Common myeloid progenitor, CD34-positive (primary cell): ENCODE measurements around the gene PDCD1LG2. TPM values are rescaled to one million over a fixed set of nuclear protein-coding genes. Genes with fewer than 3 reads are reported as not detected.
"Not testable (repeated sequence)": the region's sequence is repeated elsewhere in the genome, so short reads cannot be mapped to it uniquely, and the experiment has no call there.

ENCODE experiments used
- CTCF ChIA-PET: fragments of 350-600 bp; sonication (Branson Sonifier 250); formaldehyde crosslinking; loops from one replicate; lab custom pipeline; 2021; ENCODE audit warnings: antibody characterized with exemption; lab: Charles Lee
- POLR2A ChIA-PET: fragments of 350-600 bp; sonication (Branson Sonifier 250); formaldehyde crosslinking; loops from one replicate; lab custom pipeline; 2021; ENCODE audit warnings: antibody characterized with exemption; lab: Charles Lee
- DNase-seq, 3 donors: peaks; one replicate each; pipeline versions ENCODE4 v3.0.0 to v3.0.0-alpha.2; 2013
- H3K27ac ChIP-seq, 2 experiments: 1 replicate in 1 of 2; 2 replicates in 1 of 2; pipeline ENCODE4 v1.7.0; 2013; ENCODE audit warnings: inconsistent platforms in 2 of 2, low read length in 2 of 2, mild to moderate bottlenecking in 2 of 2, low read depth in 1 of 2, moderate library complexity in 1 of 2; ENCODE audit not compliant: severe bottlenecking in 2 of 2, insufficient read depth in 1 of 2, poor library complexity in 1 of 2
- H3K27me3 ChIP-seq, 5 experiments: replicated peaks in 2 of 5; 1 replicate in 3 of 5; 2 replicates in 2 of 5; pipeline versions ENCODE4 v1.6.1 to v1.7.0; 2013; ENCODE audit warnings: low read length in 4 of 5, mild to moderate bottlenecking in 2 of 5, moderate library complexity in 2 of 5, inconsistent platforms in 1 of 5; ENCODE audit not compliant: insufficient read depth in 5 of 5, control insufficient read depth in 4 of 5
- H3K36me3 ChIP-seq, 4 experiments: 1 replicate in 2 of 4; 2 replicates in 2 of 4; pipeline versions ENCODE4 v1.6.1 to v1.7.0; 2013; ENCODE audit warnings: low read length in 3 of 4, control low read depth in 1 of 4, mild to moderate bottlenecking in 1 of 4; ENCODE audit not compliant: control insufficient read depth in 4 of 4, insufficient read depth in 4 of 4
- H3K4me1 ChIP-seq, 4 experiments: 1 replicate in 3 of 4; 2 replicates in 1 of 4; pipeline versions ENCODE4 v1.6.1 to v1.7.1; 2013; ENCODE audit warnings: low read length in 3 of 4, mild to moderate bottlenecking in 3 of 4, control low read depth in 1 of 4, inconsistent platforms in 1 of 4, moderate library complexity in 1 of 4; ENCODE audit not compliant: control insufficient read depth in 4 of 4, insufficient read depth in 4 of 4; ENCODE audit errors: control extremely low read depth in 1 of 4
- H3K4me3 ChIP-seq, 7 experiments: 1 replicate in 4 of 7; 2 replicates in 3 of 7; pipeline versions ENCODE4 v1.5.1 to v1.7.0; 2013; ENCODE audit warnings: mild to moderate bottlenecking in 7 of 7, low read length in 6 of 7, moderate library complexity in 6 of 7, inconsistent platforms in 2 of 7, low read depth in 2 of 7, control low read depth in 1 of 7; ENCODE audit not compliant: insufficient read depth in 4 of 7, control insufficient read depth in 1 of 7; ENCODE audit errors: extremely low read depth in 1 of 7
- H3K9me3 ChIP-seq, 5 experiments: 1 replicate in 4 of 5; 2 replicates in 1 of 5; pipeline versions ENCODE4 v1.6.1 to v1.7.1; 2013; ENCODE audit warnings: low read length in 4 of 5, mild to moderate bottlenecking in 2 of 5, inconsistent platforms in 1 of 5, low read depth in 1 of 5, moderate library complexity in 1 of 5; ENCODE audit not compliant: control insufficient read depth in 4 of 5, insufficient read depth in 2 of 5; ENCODE audit errors: control extremely low read depth in 1 of 5
- WGBS: methylation state at CpG from one replicate; pipeline ENCODE4 v1.1.5; 2013; ENCODE audit not compliant: insufficient coverage; 5-methylcytosine and 5-hydroxymethylcytosine counted together
- polyA plus RNA-seq: library from polyadenylated mRNA; unstranded; fragments of 120-200 nt; gene quantifications from one replicate; pipeline ENCODE4 v1.2.1, GENCODE V29; 2013

The PDCD1LG2 gene
- 0.15 TPM for polyA plus RNA-seq

DNA sequence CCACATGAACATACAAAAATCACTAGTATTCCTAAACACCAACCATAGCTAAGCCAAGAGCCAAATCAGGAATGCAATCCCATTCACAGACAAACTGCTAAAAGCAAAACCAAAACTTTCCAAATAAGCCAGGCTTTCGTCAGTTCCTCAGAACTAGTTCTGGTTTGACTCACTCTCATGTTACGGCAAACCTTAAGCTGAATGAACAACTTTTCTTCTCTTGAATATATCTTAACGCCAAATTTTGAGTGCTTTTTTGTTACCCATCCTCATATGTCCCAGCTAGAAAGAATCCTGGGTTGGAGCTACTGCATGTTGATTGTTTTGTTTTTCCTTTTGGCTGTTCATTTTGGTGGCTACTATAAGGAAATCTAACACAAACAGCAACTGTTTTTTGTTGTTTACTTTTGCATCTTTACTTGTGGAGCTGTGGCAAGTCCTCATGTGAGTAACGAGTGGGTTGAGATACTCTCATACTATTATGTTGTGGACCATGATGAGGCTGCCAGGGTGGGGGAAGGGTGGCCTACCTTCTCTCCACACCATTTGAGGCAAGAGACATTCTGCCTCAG lies at the start of gene PDCD1LG2:
PDCD1LG2 (plus strand) TSS at position 172 of the 572 bp plus-strand sequence. CDS start 12,016 bp downstream, outside the sequence.
- peaks cover 0 to 15% (median 3%) of the 10 kb centered on the region in 4 experiments for H3K4me1 ChIP-seq
- H3K27ac ChIP-seq: peak within 1 kb of the TSS in 1 of 2 experiments; percentile 35
- POLR2A ChIA-PET: no interaction called here
- 56% methylated on average over 2 of the region's 4 CpGs for WGBS
- DNase-seq: peak in 2 of 3 donors; percentile 19 to 49
- H3K9me3 ChIP-seq: no peaks in the 10 kb centered on the region
- CTCF ChIA-PET: interaction anchor here (0.7 to 1.3 kb wide), 4 partner anchors 8 to 90 kb away, joined by 3 read pairs; no protein-coding TSS in a partner anchor
- H3K27me3 ChIP-seq: no peaks in the 10 kb centered on the region
- H3K36me3 ChIP-seq: no peaks in the 10 kb centered on the region
- H3K4me3 ChIP-seq: peak within 1 kb of the TSS in 2 of 7 experiments; percentile 16 to 50

DNA sequence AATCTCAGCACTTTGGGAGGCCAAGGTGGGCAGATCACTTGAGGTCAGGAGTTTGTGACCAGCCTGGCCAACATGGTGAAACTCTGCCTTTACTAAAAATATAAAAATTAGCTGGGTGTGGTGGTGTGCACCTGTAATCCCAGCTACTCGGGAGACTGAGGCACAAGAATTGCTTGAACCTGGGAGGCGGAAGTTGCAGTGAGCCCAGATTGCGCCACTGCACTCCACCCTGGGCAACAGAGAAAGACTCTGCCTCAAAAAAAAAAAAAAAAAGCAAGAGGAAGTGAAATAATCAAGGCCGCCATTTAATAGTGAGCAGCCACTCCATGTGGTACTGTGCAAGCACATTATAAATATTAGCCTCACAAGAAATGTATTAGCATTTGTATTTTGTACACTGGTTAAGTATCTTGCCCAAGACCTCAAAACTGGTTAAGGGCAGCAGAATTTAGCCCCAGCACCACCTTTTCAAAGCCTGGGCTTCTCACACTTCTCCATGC lies 45.5 kb upstream of the PDCD1LG2 start:
- 93% methylated on average over 3 of the region's 4 CpGs for WGBS
- H3K36me3 ChIP-seq, H3K9me3 ChIP-seq, H3K4me3 ChIP-seq, H3K27ac ChIP-seq, DNase-seq, H3K4me1 ChIP-seq, POLR2A ChIA-PET, H3K27me3 ChIP-seq: not testable (repeated sequence)
- CTCF ChIA-PET: interaction anchor here (0.7 kb wide), 1 partner anchor 18 kb away, joined by 3 read pairs; no protein-coding TSS in a partner anchor

DNA sequence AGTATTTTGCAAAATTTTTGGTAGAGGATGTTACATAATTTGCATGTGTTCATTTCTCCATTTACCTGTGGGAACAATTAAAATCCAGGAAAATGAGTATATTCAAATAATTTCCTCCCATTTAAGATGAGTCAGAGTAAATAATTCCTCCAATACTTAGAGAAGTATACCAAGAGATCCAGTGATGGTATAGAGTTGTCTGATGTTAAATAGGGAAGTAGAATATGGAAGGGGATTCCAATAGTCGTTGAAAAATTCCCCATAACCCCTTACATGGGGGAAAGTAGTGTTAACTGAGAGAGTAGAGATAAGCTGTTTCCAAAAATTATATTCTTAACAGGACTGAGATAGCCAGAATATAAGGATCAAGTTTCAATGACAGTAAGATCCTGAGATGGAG lies 44.3 kb upstream of the PDCD1LG2 start:
- POLR2A ChIA-PET: no interaction called here
- Histone ChIP-seq H3K36me3 (peaks cover 0 to 9% (median 3%) of the 10 kb centered on the region in 4 experiments), H3K9me3 (no peaks in the 10 kb centered on the region), H3K4me3 (no peak overlapping the region), H3K27me3 (no peaks in the 10 kb centered on the region), H3K27ac (no peak overlapping the region), H3K4me1 (no peaks in the 10 kb centered on the region)
- CTCF ChIA-PET: interaction anchor here (1.4 kb wide), 1 partner anchor 15 kb away, joined by 5 read pairs; the partner anchor contains the start of gene CD274
- DNase-seq: no peak
- no CpG with 5 or more reads among the region's 1 CpG for WGBS

DNA sequence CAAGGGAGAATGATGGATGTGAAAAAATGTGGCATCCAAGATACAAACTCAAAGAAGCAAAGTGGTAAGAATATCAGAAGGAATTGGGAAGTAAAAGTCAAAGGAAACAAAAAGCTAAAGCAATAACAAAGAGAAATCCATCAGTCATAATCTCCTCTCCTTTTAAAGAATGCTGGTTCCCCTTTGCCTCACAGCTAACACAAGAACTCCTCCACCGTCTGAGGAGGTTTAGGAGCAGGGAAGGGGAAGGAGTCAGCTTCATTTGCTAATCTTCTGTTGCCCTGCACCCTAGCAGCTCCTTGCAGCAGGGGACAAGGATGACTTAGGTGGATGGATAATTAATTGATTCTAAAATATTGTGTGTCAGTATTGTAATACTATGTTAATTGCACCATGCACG lies 43.6 kb upstream of the PDCD1LG2 start:
- no peaks in the 10 kb centered on the region for H3K4me1 ChIP-seq
- WGBS: no CpG with 5 or more reads among the region's 2 CpGs
- no peaks in the 10 kb centered on the region for H3K27me3 ChIP-seq
- H3K27ac ChIP-seq: no peak overlapping the region
- H3K4me3 ChIP-seq: no peak overlapping the region
- no peak for DNase-seq
- no peaks in the 10 kb centered on the region for H3K9me3 ChIP-seq
- H3K36me3 ChIP-seq: peaks cover 0 to 9% (median 3%) of the 10 kb centered on the region in 4 experiments
- ChIA-PET POLR2A (no interaction called here), CTCF (interaction anchor here (0.8 to 1.4 kb wide), 2 partner anchors 10 to 16 kb away, joined by 3 to 5 read pairs; partner anchors contain the start of gene CD274)

DNA sequence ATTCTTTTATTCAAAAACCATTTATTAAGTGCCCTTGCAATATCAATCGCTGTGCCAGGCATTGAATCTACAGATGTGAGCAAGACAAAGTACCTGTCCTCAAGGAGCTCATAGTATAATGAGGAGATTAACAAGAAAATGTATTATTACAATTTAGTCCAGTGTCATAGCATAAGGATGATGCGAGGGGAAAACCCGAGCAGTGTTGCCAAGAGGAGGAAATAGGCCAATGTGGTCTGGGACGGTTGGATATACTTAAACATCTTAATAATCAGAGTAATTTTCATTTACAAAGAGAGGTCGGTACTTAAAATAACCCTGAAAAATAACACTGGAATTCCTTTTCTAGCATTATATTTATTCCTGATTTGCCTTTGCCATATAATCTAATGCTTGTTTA lies 41.5 kb upstream of the PDCD1LG2 start:
- Histone ChIP-seq H3K9me3 (no peaks in the 10 kb centered on the region), H3K27ac (no peak overlapping the region), H3K27me3 (no peaks in the 10 kb centered on the region), H3K36me3 (peaks cover 0 to 5% (median 0%) of the 10 kb centered on the region in 4 experiments), H3K4me3 (no peak overlapping the region), H3K4me1 (no peaks in the 10 kb centered on the region)
- DNase-seq: no peak
- CTCF ChIA-PET: no interaction called here
- POLR2A ChIA-PET: no interaction called here
- no CpG with 5 or more reads among the region's 5 CpGs for WGBS

DNA sequence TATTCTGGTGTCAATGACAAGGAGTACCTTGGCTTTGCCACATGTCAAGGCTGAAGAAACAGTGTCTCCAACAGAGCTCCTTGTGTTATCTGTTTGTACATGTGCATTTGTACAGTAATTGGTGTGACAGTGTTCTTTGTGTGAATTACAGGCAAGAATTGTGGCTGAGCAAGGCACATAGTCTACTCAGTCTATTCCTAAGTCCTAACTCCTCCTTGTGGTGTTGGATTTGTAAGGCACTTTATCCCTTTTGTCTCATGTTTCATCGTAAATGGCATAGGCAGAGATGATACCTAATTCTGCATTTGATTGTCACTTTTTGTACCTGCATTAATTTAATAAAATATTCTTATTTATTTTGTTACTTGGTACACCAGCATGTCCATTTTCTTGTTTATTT lies 40.2 kb upstream of the PDCD1LG2 start:
- Histone ChIP-seq H3K9me3 (no peaks in the 10 kb centered on the region), H3K36me3 (no peaks in the 10 kb centered on the region), H3K4me3 (no peak overlapping the region), H3K4me1 (no peaks in the 10 kb centered on the region), H3K27ac (no peak overlapping the region), H3K27me3 (no peaks in the 10 kb centered on the region)
- CTCF ChIA-PET: no interaction called here
- WGBS: no CpG with 5 or more reads among the region's 1 CpG
- POLR2A ChIA-PET: no interaction called here
- no peak for DNase-seq

DNA sequence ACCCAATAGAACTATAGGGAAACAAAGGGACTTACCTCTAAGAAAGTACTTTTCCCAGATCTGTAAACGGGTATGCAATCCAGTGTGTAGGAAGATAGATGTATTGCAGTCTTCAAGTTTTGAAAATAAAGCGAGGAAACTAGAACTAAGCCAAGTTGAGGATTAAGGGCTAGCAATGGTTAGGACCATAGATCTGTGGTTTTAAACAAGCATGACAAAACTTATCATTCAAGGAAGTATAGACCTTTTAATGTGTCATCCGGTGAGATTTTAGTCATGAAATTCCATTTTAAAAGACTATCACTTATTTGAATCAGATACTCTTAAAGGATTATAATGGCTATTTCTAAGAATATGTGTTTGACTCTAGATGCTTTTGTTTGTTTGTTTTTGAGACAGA lies 39.5 kb upstream of the PDCD1LG2 start:
- WGBS: 100% methylated on average over 2 of the region's 3 CpGs
- Histone ChIP-seq H3K4me1 (no peaks in the 10 kb centered on the region), H3K27me3 (no peaks in the 10 kb centered on the region), H3K9me3 (no peaks in the 10 kb centered on the region), H3K4me3 (no peak overlapping the region), H3K27ac (no peak overlapping the region), H3K36me3 (no peaks in the 10 kb centered on the region)
- ChIA-PET CTCF (no interaction called here), POLR2A (no interaction called here)
- DNase-seq: no peak
